ENCODE results near the gene GDPD5. TPM values are rescaled to one million over a fixed set of nuclear protein-coding genes. Genes with fewer than 3 reads are reported as not detected.

GDPD5 gene
- polyA plus RNA-seq, 2 donors: 1.9 to 3.0 TPM

- H3K4me1 ChIP-seq (ENCODE audit: control insufficient read depth in 2 of 2, insufficient read depth in 2 of 2, low read length in 1 of 2): peaks cover 0 to 4% of the 10 kb centered on the region in 2 donors
- no peaks in the 10 kb centered on the region for H3K36me3 ChIP-seq (ENCODE audit: control insufficient read depth in 2 of 2, insufficient read depth in 2 of 2, low read length in 1 of 2)
- peak overlapping the region; percentile 44 to 68 for H3K4me3 ChIP-seq (ENCODE audit: low read depth in 1 of 2, low read length in 2 of 2)
- no peaks in the 10 kb centered on the region for H3K9me3 ChIP-seq (ENCODE audit: control insufficient read depth in 2 of 2, insufficient read depth in 1 of 2, low read depth in 1 of 2, low read length in 1 of 2)
- H3K27ac ChIP-seq (ENCODE audit: low read depth in 2 of 2, low read length in 1 of 2): no peak overlapping the region
- whole genome bisulfite sequencing, 2 donors: 1 to 3% methylated on average over 21 of the region's 21 CpGs
- no peaks in the 10 kb centered on the region for H3K27me3 ChIP-seq (ENCODE audit: control insufficient read depth in 1 of 2, insufficient read depth in 2 of 2, low read length in 2 of 2)
Observed at GRCh38 chr11:75526192-75526541, 426 bp upstream of the GDPD5 start.

DNA sequence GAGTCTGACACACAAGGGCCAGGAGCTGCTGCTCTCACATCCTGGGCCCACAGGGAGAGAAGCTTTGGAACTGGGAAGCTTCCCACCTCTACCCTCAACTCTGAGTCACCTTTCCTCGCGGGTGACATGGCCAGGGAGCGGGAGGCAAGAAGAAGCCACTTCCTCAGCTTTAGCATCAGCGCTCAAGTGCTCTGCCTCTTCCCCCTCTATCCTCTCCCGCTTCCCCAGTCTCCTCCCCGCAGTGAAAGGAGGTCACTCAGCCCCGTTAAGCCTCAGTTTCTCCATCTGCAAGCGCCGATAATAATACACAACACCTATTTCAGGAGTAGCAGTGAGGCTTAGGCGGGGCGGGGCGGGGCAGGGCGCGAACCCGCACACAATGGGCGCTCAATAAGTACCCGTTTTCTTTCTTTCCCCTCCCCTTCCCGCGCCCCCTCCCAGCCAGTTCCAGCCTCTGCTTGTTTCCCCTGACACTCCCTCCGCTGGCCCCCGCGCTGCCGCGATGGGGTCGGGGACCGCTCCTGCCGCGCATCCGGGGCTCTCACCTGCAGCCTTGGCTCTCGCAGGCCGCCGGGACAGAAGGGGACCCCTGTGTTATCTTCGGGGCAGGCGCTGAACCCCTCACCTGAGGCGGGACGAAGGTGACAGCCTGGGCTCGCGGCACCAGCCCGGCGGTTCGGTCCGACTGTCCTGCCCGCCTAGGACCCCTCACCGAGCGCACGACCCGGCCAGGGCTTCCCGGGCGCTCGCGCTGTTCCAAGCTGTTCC is 892 bp downstream of the GDPD5 start:
- Histone ChIP-seq H3K27me3 (ENCODE audit: control insufficient read depth in 1 of 2, insufficient read depth in 2 of 2, low read length in 2 of 2) (no peaks in the 10 kb centered on the region), H3K27ac (ENCODE audit: low read depth in 2 of 2, low read length in 1 of 2) (no peak overlapping the region)

DNA sequence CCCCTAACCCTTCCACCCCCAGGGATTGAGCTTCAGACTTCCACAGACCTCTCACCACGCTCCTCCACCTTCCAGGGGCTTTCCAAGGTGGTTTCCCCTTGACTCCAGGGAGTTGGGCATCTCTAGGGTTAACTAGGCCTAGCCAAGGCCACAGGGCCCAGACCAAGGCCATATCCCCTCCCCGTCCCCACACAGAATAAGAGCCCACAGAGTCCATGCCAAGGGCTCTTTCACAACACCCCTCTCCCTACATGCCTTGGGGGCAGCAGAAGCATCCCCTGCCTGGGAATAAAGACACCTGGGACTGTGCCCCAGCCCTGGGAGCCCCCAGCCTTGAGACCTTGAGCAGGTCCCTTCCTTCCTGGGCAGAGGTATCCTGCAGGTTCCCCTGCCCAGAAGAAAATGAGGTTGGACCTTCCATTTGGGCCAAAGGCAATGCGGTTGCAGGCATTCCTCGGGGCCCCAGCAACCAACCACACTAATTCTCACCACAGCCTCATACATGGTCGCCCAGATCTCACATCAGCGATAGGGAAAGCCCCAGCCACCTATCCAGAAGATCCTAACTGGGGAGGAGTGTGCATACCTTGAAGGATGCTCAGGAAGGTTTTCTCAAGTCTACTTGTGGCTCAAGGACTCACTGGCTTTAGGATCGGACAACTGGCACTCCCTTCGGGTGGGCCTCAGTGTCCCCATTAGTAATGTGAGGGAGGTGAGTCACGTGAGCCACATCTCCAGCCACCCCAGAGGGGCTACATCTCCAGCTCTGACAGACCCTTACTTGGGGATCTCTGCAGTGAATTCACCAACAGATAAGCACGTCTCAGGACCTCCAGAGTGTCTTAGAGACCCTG is 1.7 kb downstream of the GDPD5 start:
- 58 to 79% methylated on average over 10 of the region's 10 CpGs for WGBS, 2 donors
- Histone ChIP-seq H3K4me3 (ENCODE audit: low read depth in 1 of 2, low read length in 2 of 2) (no peak overlapping the region), H3K36me3 (ENCODE audit: control insufficient read depth in 2 of 2, insufficient read depth in 2 of 2, low read length in 1 of 2) (no peaks in the 10 kb centered on the region)

More for the DNA sequence above, 892 bp downstream of the GDPD5 start:
- Histone ChIP-seq H3K36me3 (ENCODE audit: control insufficient read depth in 2 of 2, insufficient read depth in 2 of 2, low read length in 1 of 2) (no peaks in the 10 kb centered on the region), H3K9me3 (ENCODE audit: control insufficient read depth in 2 of 2, insufficient read depth in 1 of 2, low read depth in 1 of 2, low read length in 1 of 2) (no peaks in the 10 kb centered on the region), H3K4me3 (ENCODE audit: low read depth in 1 of 2, low read length in 2 of 2) (peak overlapping the region; percentile 44 to 68), H3K4me1 (ENCODE audit: control insufficient read depth in 2 of 2, insufficient read depth in 2 of 2, low read length in 1 of 2) (peaks cover 0 to 4% of the 10 kb centered on the region in 2 donors)
- 7 to 8% methylated on average over 38 to 51 of the region's 51 CpGs for WGBS, 2 donors

GRCh38 chr11:75523189-75523588 is 2.6 kb downstream of the GDPD5 start:
- Histone ChIP-seq H3K9me3 (ENCODE audit: control insufficient read depth in 2 of 2, insufficient read depth in 1 of 2, low read depth in 1 of 2, low read length in 1 of 2) (no peaks in the 10 kb centered on the region), H3K4me1 (ENCODE audit: control insufficient read depth in 2 of 2, insufficient read depth in 2 of 2, low read length in 1 of 2) (peaks cover 0 to 4% of the 10 kb centered on the region in 2 donors), H3K4me3 (ENCODE audit: low read depth in 1 of 2, low read length in 2 of 2) (no peak overlapping the region), H3K27ac (ENCODE audit: low read depth in 2 of 2, low read length in 1 of 2) (no peak overlapping the region), H3K27me3 (ENCODE audit: control insufficient read depth in 1 of 2, insufficient read depth in 2 of 2, low read length in 2 of 2) (no peaks in the 10 kb centered on the region), H3K36me3 (ENCODE audit: control insufficient read depth in 2 of 2, insufficient read depth in 2 of 2, low read length in 1 of 2) (no peaks in the 10 kb centered on the region)
- WGBS, 2 donors: 61 to 68% methylated on average over 5 of the region's 5 CpGs

More for the DNA sequence above, 1.7 kb downstream of the GDPD5 start:
- H3K27ac ChIP-seq (ENCODE audit: low read depth in 2 of 2, low read length in 1 of 2): no peak overlapping the region
- no peaks in the 10 kb centered on the region for H3K9me3 ChIP-seq (ENCODE audit: control insufficient read depth in 2 of 2, insufficient read depth in 1 of 2, low read depth in 1 of 2, low read length in 1 of 2)
- H3K27me3 ChIP-seq (ENCODE audit: control insufficient read depth in 1 of 2, insufficient read depth in 2 of 2, low read length in 2 of 2): no peaks in the 10 kb centered on the region
- peaks cover 0 to 4% of the 10 kb centered on the region in 2 donors for H3K4me1 ChIP-seq (ENCODE audit: control insufficient read depth in 2 of 2, insufficient read depth in 2 of 2, low read length in 1 of 2)

DNA sequence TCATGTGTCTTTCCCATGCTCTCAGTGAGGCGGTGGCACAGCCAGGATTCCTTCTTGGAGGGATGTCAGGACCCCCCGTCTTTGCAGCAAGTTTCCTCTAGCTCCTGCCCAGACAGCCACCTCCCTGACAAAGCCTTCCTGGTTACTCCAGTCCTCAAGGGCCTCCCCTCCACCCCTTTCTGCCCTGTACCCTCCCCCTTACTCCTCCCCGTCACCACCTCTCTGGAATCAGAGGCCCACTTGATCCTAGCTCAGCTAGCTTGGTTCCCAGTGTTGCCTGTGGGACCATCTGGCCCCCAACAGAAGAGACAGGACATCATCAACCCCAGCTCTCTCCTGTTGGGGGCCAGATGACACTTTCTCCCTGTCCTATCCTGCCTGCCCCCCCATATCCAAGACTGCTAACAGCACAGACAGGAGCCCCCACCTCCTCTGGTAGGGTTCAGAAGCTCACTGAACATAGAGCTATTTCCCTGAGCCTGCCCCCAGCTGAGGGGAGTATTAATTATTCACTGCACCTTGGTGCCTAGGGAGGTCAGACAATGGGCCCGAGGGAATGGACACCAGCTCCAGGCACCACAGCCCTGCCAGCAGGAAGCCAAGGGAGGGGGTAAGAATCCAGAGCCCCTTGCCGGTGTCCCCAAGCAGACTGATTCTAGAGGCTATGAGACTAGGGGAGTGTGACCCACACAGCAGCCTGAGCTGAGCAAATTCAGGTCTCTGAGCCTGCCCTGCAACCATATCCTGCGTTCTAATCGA is 3.3 kb downstream of the GDPD5 start:
- WGBS, 2 donors: 81 to 90% methylated on average over 7 of the region's 7 CpGs
- Histone ChIP-seq H3K4me1 (ENCODE audit: control insufficient read depth in 2 of 2, insufficient read depth in 2 of 2, low read length in 1 of 2) (peaks cover 0 to 4% of the 10 kb centered on the region in 2 donors), H3K27me3 (ENCODE audit: control insufficient read depth in 1 of 2, insufficient read depth in 2 of 2, low read length in 2 of 2) (no peaks in the 10 kb centered on the region), H3K27ac (ENCODE audit: low read depth in 2 of 2, low read length in 1 of 2) (no peak overlapping the region), H3K9me3 (ENCODE audit: control insufficient read depth in 2 of 2, insufficient read depth in 1 of 2, low read depth in 1 of 2, low read length in 1 of 2) (no peaks in the 10 kb centered on the region), H3K4me3 (ENCODE audit: low read depth in 1 of 2, low read length in 2 of 2) (no peak overlapping the region), H3K36me3 (ENCODE audit: control insufficient read depth in 2 of 2, insufficient read depth in 2 of 2, low read length in 1 of 2) (no peaks in the 10 kb centered on the region)

- no peaks in the 10 kb centered on the region for H3K27me3 ChIP-seq (ENCODE audit: control insufficient read depth in 1 of 2, insufficient read depth in 2 of 2, low read length in 2 of 2)
Observed at GRCh38 chr11:75520688-75521087, 5.1 kb downstream of the GDPD5 start.

GRCh38 chr11:75518771-75519653 is 6.7 kb downstream of the GDPD5 start:
- Histone ChIP-seq H3K4me3 (ENCODE audit: low read depth in 1 of 2, low read length in 2 of 2) (no peak overlapping the region), H3K27ac (ENCODE audit: low read depth in 2 of 2, low read length in 1 of 2) (no peak overlapping the region), H3K9me3 (ENCODE audit: control insufficient read depth in 2 of 2, insufficient read depth in 1 of 2, low read depth in 1 of 2, low read length in 1 of 2) (no peaks in the 10 kb centered on the region), H3K27me3 (ENCODE audit: control insufficient read depth in 1 of 2, insufficient read depth in 2 of 2, low read length in 2 of 2) (no peaks in the 10 kb centered on the region), H3K4me1 (ENCODE audit: control insufficient read depth in 2 of 2, insufficient read depth in 2 of 2, low read length in 1 of 2) (no peaks in the 10 kb centered on the region), H3K36me3 (ENCODE audit: control insufficient read depth in 2 of 2, insufficient read depth in 2 of 2, low read length in 1 of 2) (no peaks in the 10 kb centered on the region)
- WGBS, 2 donors: 69 to 79% methylated on average over 9 of the region's 9 CpGs

More at GRCh38 chr11:75520688-75521087, 5.1 kb downstream of the GDPD5 start:
- peaks cover 0 to 4% of the 10 kb centered on the region in 2 donors for H3K4me1 ChIP-seq (ENCODE audit: control insufficient read depth in 2 of 2, insufficient read depth in 2 of 2, low read length in 1 of 2)
- H3K27ac ChIP-seq (ENCODE audit: low read depth in 2 of 2, low read length in 1 of 2): no peak overlapping the region
- no peaks in the 10 kb centered on the region for H3K36me3 ChIP-seq (ENCODE audit: control insufficient read depth in 2 of 2, insufficient read depth in 2 of 2, low read length in 1 of 2)
- no peak overlapping the region for H3K4me3 ChIP-seq (ENCODE audit: low read depth in 1 of 2, low read length in 2 of 2)
- H3K9me3 ChIP-seq (ENCODE audit: control insufficient read depth in 2 of 2, insufficient read depth in 1 of 2, low read depth in 1 of 2, low read length in 1 of 2): no peaks in the 10 kb centered on the region
- WGBS, 2 donors: 79 to 86% methylated on average over 7 of the region's 7 CpGs

DNA sequence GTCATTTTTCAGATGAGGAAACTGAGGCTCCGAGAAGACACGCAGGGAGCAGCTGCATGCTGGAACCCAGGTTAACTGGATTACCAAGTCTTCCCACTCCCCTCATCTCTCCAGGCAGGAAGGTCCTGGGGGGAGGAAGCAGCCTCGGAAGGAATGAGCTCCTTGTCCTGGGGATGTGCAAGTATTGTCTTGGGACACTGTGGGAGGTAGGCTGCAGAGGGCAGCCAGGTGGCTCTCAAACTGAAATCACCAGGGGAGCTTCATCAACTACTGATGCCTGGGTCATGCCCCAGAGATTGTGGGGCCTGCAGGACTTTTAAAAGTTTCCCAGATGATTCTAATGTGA is 7.6 kb downstream of the GDPD5 start:
- Histone ChIP-seq H3K27ac (ENCODE audit: low read depth in 2 of 2, low read length in 1 of 2) (no peak overlapping the region), H3K4me3 (ENCODE audit: low read depth in 1 of 2, low read length in 2 of 2) (no peak overlapping the region), H3K4me1 (ENCODE audit: control insufficient read depth in 2 of 2, insufficient read depth in 2 of 2, low read length in 1 of 2) (no peaks in the 10 kb centered on the region), H3K27me3 (ENCODE audit: control insufficient read depth in 1 of 2, insufficient read depth in 2 of 2, low read length in 2 of 2) (no peaks in the 10 kb centered on the region), H3K36me3 (ENCODE audit: control insufficient read depth in 2 of 2, insufficient read depth in 2 of 2, low read length in 1 of 2) (no peaks in the 10 kb centered on the region), H3K9me3 (ENCODE audit: control insufficient read depth in 2 of 2, insufficient read depth in 1 of 2, low read depth in 1 of 2, low read length in 1 of 2) (no peaks in the 10 kb centered on the region)
- WGBS, 2 donors: 78 to 90% methylated on average over 3 of the region's 3 CpGs

- Histone ChIP-seq H3K4me1 (ENCODE audit: control insufficient read depth in 2 of 2, insufficient read depth in 2 of 2, low read length in 1 of 2) (no peaks in the 10 kb centered on the region), H3K36me3 (ENCODE audit: control insufficient read depth in 2 of 2, insufficient read depth in 2 of 2, low read length in 1 of 2) (no peaks in the 10 kb centered on the region), H3K4me3 (ENCODE audit: low read depth in 1 of 2, low read length in 2 of 2) (no peak overlapping the region), H3K9me3 (ENCODE audit: control insufficient read depth in 2 of 2, insufficient read depth in 1 of 2, low read depth in 1 of 2, low read length in 1 of 2) (no peaks in the 10 kb centered on the region), H3K27me3 (ENCODE audit: control insufficient read depth in 1 of 2, insufficient read depth in 2 of 2, low read length in 2 of 2) (no peaks in the 10 kb centered on the region), H3K27ac (ENCODE audit: low read depth in 2 of 2, low read length in 1 of 2) (no peak overlapping the region)
- WGBS, 2 donors: 92 to 93% methylated on average over 7 of the region's 7 CpGs
Observed at GRCh38 chr11:75516886-75517285, 8.9 kb downstream of the GDPD5 start.

Measured in esophagus (tissue), 2 donors.